ENCODE measurements around the gene YWHAH.

Gene YWHAH

DNA sequence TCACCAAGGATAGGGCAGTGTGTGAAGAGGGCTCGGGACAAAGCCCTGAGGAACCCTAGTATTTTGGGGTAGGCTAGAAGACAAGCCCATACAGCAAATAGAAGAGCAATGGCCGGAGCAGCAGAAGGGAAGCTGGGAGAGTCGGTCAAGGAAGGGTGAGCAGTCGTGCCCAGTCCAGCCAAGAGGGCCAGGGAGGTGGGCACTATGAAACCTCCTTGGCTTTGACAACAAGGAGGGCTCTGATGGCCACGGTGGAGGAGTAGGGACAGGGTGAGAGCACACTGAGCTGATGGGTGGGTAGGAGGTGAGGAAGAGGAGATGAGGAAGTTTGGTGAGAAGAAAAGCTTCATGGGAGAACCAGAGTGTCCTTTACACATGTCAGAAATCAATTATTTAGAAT lies 2.2 kb upstream of the YWHAH start:
- TF ChIP-seq, protein P1, sequence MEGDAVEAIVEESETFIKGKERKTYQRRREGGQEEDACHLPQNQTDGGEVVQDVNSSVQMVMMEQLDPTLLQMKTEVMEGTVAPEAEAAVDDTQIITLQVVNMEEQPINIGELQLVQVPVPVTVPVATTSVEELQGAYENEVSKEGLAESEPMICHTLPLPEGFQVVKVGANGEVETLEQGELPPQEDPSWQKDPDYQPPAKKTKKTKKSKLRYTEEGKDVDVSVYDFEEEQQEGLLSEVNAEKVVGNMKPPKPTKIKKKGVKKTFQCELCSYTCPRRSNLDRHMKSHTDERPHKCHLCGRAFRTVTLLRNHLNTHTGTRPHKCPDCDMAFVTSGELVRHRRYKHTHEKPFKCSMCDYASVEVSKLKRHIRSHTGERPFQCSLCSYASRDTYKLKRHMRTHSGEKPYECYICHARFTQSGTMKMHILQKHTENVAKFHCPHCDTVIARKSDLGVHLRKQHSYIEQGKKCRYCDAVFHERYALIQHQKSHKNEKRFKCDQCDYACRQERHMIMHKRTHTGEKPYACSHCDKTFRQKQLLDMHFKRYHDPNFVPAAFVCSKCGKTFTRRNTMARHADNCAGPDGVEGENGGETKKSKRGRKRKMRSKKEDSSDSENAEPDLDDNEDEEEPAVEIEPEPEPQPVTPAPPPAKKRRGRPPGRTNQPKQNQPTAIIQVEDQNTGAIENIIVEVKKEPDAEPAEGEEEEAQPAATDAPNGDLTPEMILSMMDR (IDR thresholded peaks at IDR 0.05; ENCODE audit: low read depth, low read length) = no peak
- DNase-seq (ENCODE audit: extremely low read depth, low read depth) = no peak

DNA sequence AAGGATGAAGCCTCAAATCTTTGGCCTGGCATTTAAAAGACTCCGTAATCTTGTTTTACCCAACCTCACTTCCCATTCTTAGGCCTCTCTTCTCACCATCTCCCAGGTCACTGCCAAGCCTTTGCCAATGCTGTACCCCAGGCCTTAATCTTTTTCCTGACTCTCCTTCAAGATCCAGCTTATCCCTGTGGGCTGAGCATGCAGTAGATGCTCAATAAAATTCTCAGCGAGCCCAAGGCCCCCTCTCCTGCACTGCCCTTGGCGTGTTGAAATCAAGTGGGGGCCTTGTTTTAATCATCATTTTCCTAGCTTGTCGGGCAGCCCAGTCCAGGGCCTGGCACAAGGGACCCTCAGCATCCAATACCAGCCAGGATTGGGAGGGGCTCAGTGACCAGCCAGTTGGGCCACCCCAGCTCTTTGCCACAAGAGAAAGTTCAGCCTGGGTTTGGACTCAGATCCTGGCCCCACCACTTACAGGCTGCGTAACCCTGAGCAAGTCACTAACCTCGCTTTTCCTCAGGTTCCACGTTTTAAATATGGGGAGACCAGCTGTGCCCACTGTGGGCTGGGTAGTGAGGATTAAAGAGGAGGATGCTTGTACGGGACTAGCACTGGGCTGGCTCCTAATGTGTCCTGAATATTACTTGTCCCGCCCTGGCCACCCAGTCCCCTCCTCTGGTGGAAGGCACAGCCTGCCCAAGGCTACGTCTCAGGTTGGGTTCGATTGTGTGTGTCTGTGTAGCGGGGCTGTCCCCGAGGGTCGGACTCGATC lies 943 bp upstream of the YWHAH start:
- no peak for DNase-seq (ENCODE audit: extremely low read depth, low read depth)
- TF ChIP-seq, protein P1 (IDR thresholded peaks at IDR 0.05; ENCODE audit: low read depth, low read length) = no peak

DNA sequence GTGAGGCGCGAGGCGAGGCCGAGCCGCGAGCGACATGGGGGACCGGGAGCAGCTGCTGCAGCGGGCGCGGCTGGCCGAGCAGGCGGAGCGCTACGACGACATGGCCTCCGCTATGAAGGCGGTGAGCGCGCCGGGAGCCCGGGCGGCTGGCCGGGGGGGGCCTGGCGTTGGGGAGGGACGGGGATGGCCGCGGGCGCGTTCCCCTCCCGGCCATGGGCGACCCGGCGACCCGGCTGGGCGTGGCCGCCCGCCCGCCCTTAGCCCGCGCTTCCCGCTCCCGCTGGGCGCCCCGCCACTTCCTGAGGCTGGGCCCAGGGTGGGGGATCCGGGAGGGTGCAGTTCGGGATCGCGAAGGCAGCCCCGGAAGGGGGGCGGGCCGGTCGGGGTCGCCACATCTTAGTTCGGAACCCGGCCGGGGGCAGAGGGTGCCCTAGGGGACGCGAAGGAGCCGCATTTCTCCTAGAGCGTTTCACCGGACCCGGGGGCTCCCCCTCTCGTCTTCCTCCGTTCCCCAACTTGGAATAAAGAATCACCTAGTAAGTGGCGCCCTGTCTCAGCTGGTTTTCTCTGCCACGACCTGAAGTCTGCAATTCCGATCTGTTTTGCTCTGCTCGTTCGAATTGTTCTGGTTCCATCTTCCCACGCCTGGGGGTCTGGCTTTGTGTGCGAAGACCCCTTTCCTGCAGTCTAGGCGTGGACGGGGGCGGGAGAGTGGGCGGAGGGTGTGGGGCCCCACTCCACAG lies 536 bp downstream of the YWHAH start:
- TF ChIP-seq, protein P1 (IDR thresholded peaks at IDR 0.05; ENCODE audit: low read depth, low read length) = peak; percentile 10; the same call in 1 of the 2 replicates
- no peak for DNase-seq (ENCODE audit: extremely low read depth, low read depth)

DNA sequence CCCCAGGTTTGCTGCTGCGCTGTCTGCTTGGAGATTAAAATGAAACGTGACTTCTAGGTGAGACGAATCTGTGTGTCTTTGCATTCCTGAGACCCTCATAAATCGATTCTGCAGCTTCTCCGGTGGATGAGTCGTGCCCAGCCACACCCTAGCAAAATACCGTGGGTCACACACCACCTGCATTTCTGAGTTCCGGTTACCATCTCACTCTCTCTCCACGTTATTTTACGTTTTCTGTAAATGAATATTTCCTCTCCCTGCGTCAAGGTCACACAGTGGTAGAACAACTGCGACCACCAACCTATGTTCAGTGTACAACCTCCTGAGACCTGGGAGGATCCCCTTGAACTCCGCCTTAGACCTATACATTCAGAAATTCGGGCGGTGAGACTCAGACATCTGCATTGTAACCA lies 1.1 kb downstream of the YWHAH start:
- TF ChIP-seq, protein P1 (IDR thresholded peaks at IDR 0.05; ENCODE audit: low read depth, low read length) = no peak
- DNase-seq (ENCODE audit: extremely low read depth, low read depth) = no peak

DNA sequence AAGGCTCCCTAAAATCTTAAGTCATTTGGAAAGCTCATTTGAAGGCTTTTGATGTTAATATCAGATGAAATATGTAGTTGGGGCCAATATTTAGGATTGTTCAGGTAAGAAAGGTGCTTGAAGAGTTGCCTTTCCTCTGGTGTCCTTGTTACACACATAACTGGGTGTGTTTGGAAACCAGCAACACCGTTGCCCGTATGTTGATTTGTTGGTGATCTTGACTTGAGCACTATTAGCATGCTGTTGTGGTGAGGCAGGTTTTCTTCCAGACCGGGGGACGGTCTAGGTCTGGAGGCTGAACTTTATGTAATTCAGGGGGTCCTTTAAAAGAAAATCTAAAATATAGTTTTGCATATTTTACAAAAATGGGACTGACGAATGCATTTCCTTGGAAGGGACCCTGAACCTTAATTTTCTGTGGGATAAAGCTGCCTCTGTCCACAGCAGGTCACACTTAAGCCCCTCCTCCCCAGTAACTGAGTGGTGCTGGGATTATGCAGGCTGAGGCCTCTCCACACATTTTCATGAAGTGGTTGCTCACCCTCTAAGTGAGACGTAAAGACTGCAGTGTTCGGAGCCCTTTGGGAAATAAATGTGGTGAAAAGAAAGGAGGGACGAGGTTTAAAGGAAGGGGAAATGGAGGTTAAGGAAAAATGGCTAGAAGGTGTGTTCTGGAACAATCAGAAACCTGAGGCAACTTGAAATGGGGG lies 1.8 kb downstream of the YWHAH start:
- no peak for DNase-seq (ENCODE audit: extremely low read depth, low read depth)
- TF ChIP-seq, protein P1 (IDR thresholded peaks at IDR 0.05; ENCODE audit: low read depth, low read length) = no peak

DNA sequence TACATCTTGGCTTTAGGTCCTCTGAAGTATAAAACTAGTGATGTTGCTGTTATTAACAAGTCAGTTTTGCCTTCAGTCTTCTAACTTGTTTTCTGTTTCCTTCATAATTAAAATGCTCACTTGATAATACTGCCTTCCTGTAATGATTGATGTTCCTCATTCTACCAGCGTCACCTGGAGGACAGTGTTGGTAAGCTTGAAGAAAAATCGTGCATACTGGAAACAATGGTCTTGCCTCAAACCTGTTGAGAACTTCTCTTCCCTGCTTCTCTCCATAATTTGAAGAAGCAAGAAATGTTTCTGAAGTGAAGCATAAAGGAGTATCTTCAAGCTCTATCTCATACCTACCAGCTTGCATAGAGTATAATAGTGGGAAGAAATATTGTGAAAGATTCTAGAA lies 3.0 kb downstream of the YWHAH start:
- DNase-seq (ENCODE audit: extremely low read depth, low read depth) = no peak
- TF ChIP-seq, protein P1 (IDR thresholded peaks at IDR 0.05; ENCODE audit: low read depth, low read length) = peak; percentile 27
